ENCODE data around the gene TCF23. TPM values are rescaled to one million over a fixed set of nuclear protein-coding genes. Genes with fewer than 3 reads are reported as not detected.
A peak's percentile ranks its signal among the peaks of the same experiment; 100 is the strongest.

TCF23 gene
- total and polyA plus RNA-seq, 2 of the 8 experiments (the other 6 are each of a cell fraction or from before 2014, with no cell fraction given) = 0.02 TPM; not detected in 1

GRCh38 chr2:27134781-27135477 lies 13.9 kb upstream of the TCF23 start:
- H3K4me1 ChIP-seq (replicated peaks in 1 of 4; ENCODE audit: control insufficient read depth in 3 of 4, insufficient read depth in 4 of 4, low read length in 3 of 4) = peaks cover 0 to 4% (median 3%) of the 10 kb centered on the region in 4 experiments; a peak in 5 of 7 replicates
- no peak overlapping the region for H2BK20ac ChIP-seq (ENCODE audit: low read length)
- peaks cover 4% of the 10 kb centered on the region for H3K79me1 ChIP-seq (ENCODE audit: low read depth, low read length)
- no peak overlapping the region for H3K23ac ChIP-seq (ENCODE audit: insufficient read length)
- peaks cover 2% of the 10 kb centered on the region; the same call in 1 of the 2 replicates for H3K23me2 ChIP-seq (ENCODE audit: low read depth, low read length)
- peak overlapping the region; percentile 75 for H2BK120ac ChIP-seq (replicated peaks; ENCODE audit: low read depth, low read length)
- peak overlapping the region in 2 of 4 experiments; percentile 34 to 36; a peak in 3 of 7 replicates for H3K9ac ChIP-seq (replicated peaks in 1 of 4; ENCODE audit: extremely low read depth in 1 of 4, low read depth in 3 of 4, low read length in 3 of 4)
- 0 out of 2 replicates have a peak overlapping the region, but pooled peaks have one; percentile 60 for H2BK5ac ChIP-seq (ENCODE audit: low read depth, low read length)
- peaks cover 8 to 14% of the 10 kb centered on the region in 2 experiments for H4K20me1 ChIP-seq (replicated peaks in 1 of 2; ENCODE audit: control insufficient read depth in 1 of 2, insufficient read depth in 2 of 2, low read length in 2 of 2)
- CTCF ChIA-PET (ENCODE audit: partially characterized antibody) = interaction anchor here (1.1 to 4.3 kb wide), 15 partner anchors 10 to 129 kb away, joined by 3 to 38 read pairs (median 8); partner anchors contain the start of genes ABHD1, KHK, OST4 and SLC30A3
- peak overlapping the region; percentile 21; the same call in 1 of the 2 replicates for H2BK12ac ChIP-seq (ENCODE audit: low read depth, low read length)
- POLR2A ChIA-PET (ENCODE audit: partially characterized antibody) = interaction anchor here (0.7 to 2.3 kb wide), 12 partner anchors 9 to 229 kb away, joined by 3 to 24 read pairs (median 4); partner anchors contain the start of genes ABHD1, ATRAID, CAD and CGREF1
- peaks cover 0 to 15% of the 10 kb centered on the region in 2 experiments; a peak in 2 of 4 replicates for H3K79me2 ChIP-seq (ENCODE audit: control insufficient read depth in 1 of 2, insufficient read depth in 2 of 2, low read length in 2 of 2)
- no peak overlapping the region for H3K56ac ChIP-seq (replicated peaks; ENCODE audit: insufficient read length, low read depth, low read length)
- H4K91ac ChIP-seq (replicated peaks; ENCODE audit: insufficient read length, low read length) = peak overlapping the region; percentile 39
- peak overlapping the region; percentile 13 for H4K5ac ChIP-seq (ENCODE audit: insufficient read length, low read depth, low read length)
- H3K36me3 ChIP-seq (ENCODE audit: control insufficient read depth in 2 of 4, insufficient read depth in 4 of 4, low read length in 3 of 4) = peaks cover 2 to 24% (median 16%) of the 10 kb centered on the region in 4 experiments; a peak in 6 of 8 replicates
- peak overlapping the region; percentile 25; the same call in 1 of the 2 replicates for H3K27ac ChIP-seq (ENCODE audit: low read depth, low read length)
- 55% methylated on average over 33 of the region's 33 CpGs; no CpG with 5 or more reads in 1 of the 2 experiments for WGBS, 2 experiments (ENCODE audit: extremely low coverage in 1 of 2, insufficient coverage in 1 of 2, insufficient read length in 1 of 2, insufficient replicate concordance in 2 of 2, low coverage in 1 of 2, low lambda C conversion rate in 2 of 2, missing lambda C conversion rate in 1 of 2)
- H3K4me3 ChIP-seq (ENCODE audit: extremely low read depth in 1 of 4, insufficient read depth in 2 of 4, low read depth in 3 of 4, low read length in 4 of 4) = peak overlapping the region; percentile 10 to 91 (median 24); a peak in 6 of 8 replicates
- H3K18ac ChIP-seq (ENCODE audit: extremely low read depth, low read length) = no peak overlapping the region
- H2AK5ac ChIP-seq (ENCODE audit: low read depth, low read length) = no peak overlapping the region
- H3K4me2 ChIP-seq (ENCODE audit: insufficient read depth in 1 of 2, low read depth in 2 of 2, low read length in 2 of 2) = peak overlapping the region; percentile 17 to 56
- H2AFZ ChIP-seq (ENCODE audit: low read length) = peak overlapping the region; percentile 31; the same call in 1 of the 2 replicates
- H2BK15ac ChIP-seq (ENCODE audit: low read length) = no peak overlapping the region
- DNase-seq (ENCODE audit: low read depth in 1 of 2, low spot score in 2 of 2) (no peak), FAIRE-seq (no peak)
- H3K9me3 ChIP-seq (ENCODE audit: insufficient read depth in 2 of 2, low read depth in 1 of 2, low read length in 1 of 2) = no peaks in the 10 kb centered on the region
- no peak overlapping the region for H3K14ac ChIP-seq (ENCODE audit: insufficient read length)
- H4K8ac ChIP-seq (ENCODE audit: extremely low read depth, insufficient read depth, low read length) = peak overlapping the region; percentile 69; the same call in 1 of the 2 replicates
- H3K27me3 ChIP-seq (replicated peaks in 1 of 4; ENCODE audit: control insufficient read depth in 3 of 4, extremely low read depth in 1 of 4, insufficient read depth in 3 of 4, low read length in 3 of 4) = no peaks in the 10 kb centered on the region
- no peak overlapping the region for H3K4ac ChIP-seq (replicated peaks; ENCODE audit: insufficient read length, low read depth, low read length)
- TF ChIP-seq KDM5A (IDR thresholded peaks at IDR 0.05; ENCODE audit: low read length) = no peak
- TF ChIP-seq TEAD4 (IDR thresholded peaks at IDR 0.05; ENCODE audit: low read depth, low read length) = no peak
- no peak for TF ChIP-seq SP2 (IDR thresholded peaks at IDR 0.05; ENCODE audit: low read length)
- peak; percentile 62 for TF ChIP-seq TAF1 (IDR thresholded peaks at IDR 0.05; ENCODE audit: low read depth, low read length)
- TF ChIP-seq EZH2 (IDR thresholded peaks at IDR 0.05; ENCODE audit: low read depth, low read length, severe bottlenecking) = no peak
- no peak for TF ChIP-seq KDM1A (IDR thresholded peaks at IDR 0.05; ENCODE audit: borderline replicate concordance, low read length)
- TF ChIP-seq SP1 (IDR thresholded peaks at IDR 0.05; ENCODE audit: low read depth, low read length) = no peak
- no peak for TF ChIP-seq ATF2 (IDR thresholded peaks at IDR 0.05; ENCODE audit: low read length)
- TF ChIP-seq RNF2 (IDR thresholded peaks at IDR 0.05; ENCODE audit: borderline replicate concordance, low read depth, low read length, missing control alignments, poor library complexity, severe bottlenecking) = no peak
